Measurements from ENCODE around the gene NFAM1. TPM values are rescaled to one million over a fixed set of nuclear protein-coding genes. Genes with fewer than 3 reads are reported as not detected.

Gene NFAM1
- polyA plus RNA-seq, 1 donor = 1.8 TPM

DNA sequence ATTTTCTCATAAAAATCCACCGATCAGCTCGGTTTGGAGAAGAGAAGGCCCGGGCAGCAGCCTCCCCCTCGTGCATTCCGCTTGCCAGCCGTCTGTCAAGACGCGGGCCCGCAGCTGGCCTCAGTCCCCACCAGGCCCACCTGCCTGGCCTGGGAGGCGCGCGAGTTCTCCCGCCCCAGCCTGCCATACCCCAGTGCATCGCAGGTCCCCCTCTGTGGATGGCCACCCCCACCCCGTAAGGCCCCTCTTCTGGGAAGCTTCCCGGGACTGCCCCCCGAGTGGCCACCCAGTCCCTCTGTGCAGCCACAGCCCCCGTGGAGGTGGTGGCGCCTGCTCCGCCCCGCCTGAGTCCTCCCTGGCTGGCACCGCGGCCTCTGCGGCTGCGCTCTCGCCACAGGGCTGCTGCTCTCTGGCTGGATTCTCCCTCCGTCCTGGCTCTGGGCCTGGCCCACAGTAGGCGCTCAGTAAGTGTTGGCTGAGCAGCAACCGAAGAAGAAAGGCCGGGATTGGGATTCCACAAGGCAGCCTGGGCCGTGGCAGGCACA, 87.8 kb downstream of the NFAM1 start:
- no peak overlapping the region for H3K4me3 ChIP-seq (ENCODE audit: low read length)
- no peak overlapping the region for H3K27ac ChIP-seq (ENCODE audit: low read length)
- H3K27me3 ChIP-seq (ENCODE audit: control insufficient read depth, insufficient read depth, low read length) = peaks cover 5% of the 10 kb centered on the region
- peaks cover 3% of the 10 kb centered on the region for H3K4me1 ChIP-seq (ENCODE audit: control insufficient read depth, insufficient read depth, low read length)
- WGBS (ENCODE audit: insufficient coverage, low lambda C conversion rate) = no CpG with 5 or more reads among the region's 31 CpGs
- DNase-seq = no peak
- H3K9me3 ChIP-seq (ENCODE audit: control insufficient read depth, low read depth, low read length) = no peaks in the 10 kb centered on the region
- no peaks in the 10 kb centered on the region for H3K36me3 ChIP-seq (ENCODE audit: control insufficient read depth, insufficient read depth, low read length)

GRCh38 chr22:42343531-42344081, 88.6 kb downstream of the NFAM1 start:
- no peak for DNase-seq
- peaks cover 5% of the 10 kb centered on the region for H3K27me3 ChIP-seq (ENCODE audit: control insufficient read depth, insufficient read depth, low read length)
- H3K27ac ChIP-seq (ENCODE audit: low read length) = no peak overlapping the region
- H3K36me3 ChIP-seq (ENCODE audit: control insufficient read depth, insufficient read depth, low read length) = no peaks in the 10 kb centered on the region
- WGBS (ENCODE audit: insufficient coverage, low lambda C conversion rate) = no CpG with 5 or more reads among the region's 97 CpGs
- peaks cover 7% of the 10 kb centered on the region for H3K4me1 ChIP-seq (ENCODE audit: control insufficient read depth, insufficient read depth, low read length)
- no peak overlapping the region for H3K4me3 ChIP-seq (ENCODE audit: low read length)
- H3K9me3 ChIP-seq (ENCODE audit: control insufficient read depth, low read depth, low read length) = no peaks in the 10 kb centered on the region

DNA sequence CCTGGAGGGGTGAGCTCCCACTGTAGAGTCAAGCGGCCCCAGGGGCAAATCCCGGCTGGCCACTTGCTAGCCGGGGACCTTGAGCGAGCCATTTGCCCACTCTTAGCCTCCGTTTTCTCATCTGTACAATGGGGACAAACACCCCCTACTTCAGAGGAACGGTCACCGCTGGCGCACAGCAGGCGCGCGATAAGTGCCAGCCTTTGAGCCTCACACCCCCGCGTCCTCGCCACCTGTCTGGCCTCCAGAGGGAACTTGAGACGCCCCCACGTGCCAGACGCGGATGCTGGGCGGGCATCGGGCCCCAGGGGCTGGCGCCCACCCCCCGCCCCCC, 89.1 kb downstream of the NFAM1 start:
- Histone ChIP-seq H3K27me3 (ENCODE audit: control insufficient read depth, insufficient read depth, low read length) (peaks cover 5% of the 10 kb centered on the region), H3K4me1 (ENCODE audit: control insufficient read depth, insufficient read depth, low read length) (peaks cover 11% of the 10 kb centered on the region), H3K27ac (ENCODE audit: low read length) (no peak overlapping the region), H3K36me3 (ENCODE audit: control insufficient read depth, insufficient read depth, low read length) (no peaks in the 10 kb centered on the region), H3K9me3 (ENCODE audit: control insufficient read depth, low read depth, low read length) (no peaks in the 10 kb centered on the region), H3K4me3 (ENCODE audit: low read length) (peak overlapping the region; percentile 30)
- WGBS (ENCODE audit: insufficient coverage, low lambda C conversion rate) = no CpG with 5 or more reads among the region's 22 CpGs
- no peak for DNase-seq

DNA sequence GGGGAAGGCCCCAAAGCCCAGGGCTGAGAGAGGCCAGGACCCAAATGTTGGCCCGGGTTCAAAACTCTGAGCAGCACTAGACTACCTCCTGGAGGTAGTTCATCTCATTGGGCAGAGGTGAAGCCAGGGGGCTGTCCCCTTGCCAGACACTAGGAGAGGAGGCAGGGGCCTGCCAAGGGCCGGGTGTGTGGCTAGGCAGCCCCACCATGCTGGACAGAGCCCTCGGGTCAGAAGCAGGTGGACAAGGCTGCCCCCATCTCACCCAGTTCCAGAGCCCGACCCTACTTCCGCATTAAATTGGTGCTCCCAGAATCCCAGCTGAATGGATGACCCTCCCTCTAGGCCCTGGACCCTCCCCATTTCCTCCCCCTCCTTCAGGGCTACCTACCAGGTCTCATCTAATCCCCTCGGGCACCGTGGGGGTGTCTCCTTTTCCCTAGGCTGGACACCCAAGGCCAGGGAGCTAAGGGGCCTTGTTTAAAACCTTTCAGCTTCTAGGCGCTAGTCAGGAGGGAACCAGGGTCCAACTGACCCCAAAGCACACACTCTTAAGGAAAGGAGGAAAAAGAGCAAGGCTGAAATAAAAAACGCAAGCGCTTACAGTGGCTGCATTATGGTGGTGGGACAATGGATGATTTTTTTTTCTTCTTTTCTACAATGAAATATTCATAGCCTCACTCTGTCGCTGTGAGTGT, 89.6 kb downstream of the NFAM1 start:
- no CpG with 5 or more reads among the region's 11 CpGs for WGBS (ENCODE audit: insufficient coverage, low lambda C conversion rate)

DNA sequence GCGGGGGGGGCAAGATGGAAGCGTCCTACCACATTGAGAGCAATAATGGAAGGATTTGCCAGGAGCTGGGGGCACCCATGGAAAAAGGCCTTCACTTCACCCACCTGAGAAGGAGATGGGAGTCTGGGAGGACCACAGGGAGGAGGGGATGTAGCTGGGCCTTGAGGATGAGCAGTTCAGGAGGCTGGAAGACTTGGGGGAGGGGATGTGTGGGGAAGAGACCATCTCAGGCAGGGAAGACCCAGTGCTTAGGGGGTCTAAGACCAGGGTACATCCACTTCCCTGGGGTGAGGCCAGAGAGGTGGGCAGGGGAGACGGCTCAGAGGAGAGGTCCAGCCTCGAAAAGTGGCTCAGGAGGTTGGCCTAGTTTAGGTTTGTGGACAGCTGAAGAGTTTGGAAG, 90.4 kb downstream of the NFAM1 start:
- Histone ChIP-seq H3K4me1 (ENCODE audit: control insufficient read depth, insufficient read depth, low read length) (peaks cover 11% of the 10 kb centered on the region), H3K36me3 (ENCODE audit: control insufficient read depth, insufficient read depth, low read length) (no peaks in the 10 kb centered on the region), H3K27ac (ENCODE audit: low read length) (no peak overlapping the region), H3K9me3 (ENCODE audit: control insufficient read depth, low read depth, low read length) (no peaks in the 10 kb centered on the region), H3K27me3 (ENCODE audit: control insufficient read depth, insufficient read depth, low read length) (peaks cover 5% of the 10 kb centered on the region), H3K4me3 (ENCODE audit: low read length) (no peak overlapping the region)
- WGBS (ENCODE audit: insufficient coverage, low lambda C conversion rate) = no CpG with 5 or more reads among the region's 4 CpGs
- no peak for DNase-seq

More for the DNA sequence above, 89.6 kb downstream of the NFAM1 start:
- DNase-seq = no peak
- no peaks in the 10 kb centered on the region for H3K36me3 ChIP-seq (ENCODE audit: control insufficient read depth, insufficient read depth, low read length)
- peak overlapping the region; percentile 30 for H3K4me3 ChIP-seq (ENCODE audit: low read length)
- H3K9me3 ChIP-seq (ENCODE audit: control insufficient read depth, low read depth, low read length) = no peaks in the 10 kb centered on the region
- H3K27ac ChIP-seq (ENCODE audit: low read length) = no peak overlapping the region
- H3K4me1 ChIP-seq (ENCODE audit: control insufficient read depth, insufficient read depth, low read length) = peaks cover 11% of the 10 kb centered on the region
- H3K27me3 ChIP-seq (ENCODE audit: control insufficient read depth, insufficient read depth, low read length) = peaks cover 5% of the 10 kb centered on the region

GRCh38 chr22:42340829-42341383, 91.3 kb downstream of the NFAM1 start:
- DNase-seq = no peak
- H3K9me3 ChIP-seq (ENCODE audit: control insufficient read depth, low read depth, low read length) = no peaks in the 10 kb centered on the region
- peaks cover 11% of the 10 kb centered on the region for H3K4me1 ChIP-seq (ENCODE audit: control insufficient read depth, insufficient read depth, low read length)
- no peak overlapping the region for H3K27ac ChIP-seq (ENCODE audit: low read length)
- WGBS (ENCODE audit: insufficient coverage, low lambda C conversion rate) = no CpG with 5 or more reads among the region's 26 CpGs
- no peaks in the 10 kb centered on the region for H3K36me3 ChIP-seq (ENCODE audit: control insufficient read depth, insufficient read depth, low read length)
- no peak overlapping the region for H3K4me3 ChIP-seq (ENCODE audit: low read length)
- H3K27me3 ChIP-seq (ENCODE audit: control insufficient read depth, insufficient read depth, low read length) = peaks cover 5% of the 10 kb centered on the region

DNA sequence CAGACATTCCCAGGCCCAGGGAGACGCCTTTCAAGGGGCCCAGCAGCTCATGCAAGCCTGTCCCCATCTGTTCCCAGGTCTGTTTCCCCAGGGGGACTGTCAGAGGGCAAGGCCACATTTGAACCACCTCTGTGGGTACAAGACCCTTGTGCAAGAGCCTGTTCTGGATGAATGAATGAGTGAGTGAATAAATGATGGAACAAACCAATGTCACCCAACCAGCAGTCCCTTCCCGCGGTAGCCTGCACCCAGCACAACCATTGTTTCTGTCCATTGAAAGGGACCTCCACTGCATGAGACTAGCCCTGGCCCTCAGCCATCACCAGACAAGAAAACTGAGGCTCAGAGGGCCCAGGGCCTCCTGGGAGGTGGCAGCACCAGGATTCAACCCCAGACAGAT, 92.1 kb downstream of the NFAM1 start:
- Histone ChIP-seq H3K27ac (ENCODE audit: low read length) (no peak overlapping the region), H3K27me3 (ENCODE audit: control insufficient read depth, insufficient read depth, low read length) (peaks cover 5% of the 10 kb centered on the region), H3K4me1 (ENCODE audit: control insufficient read depth, insufficient read depth, low read length) (peaks cover 11% of the 10 kb centered on the region), H3K9me3 (ENCODE audit: control insufficient read depth, low read depth, low read length) (no peaks in the 10 kb centered on the region), H3K4me3 (ENCODE audit: low read length) (no peak overlapping the region), H3K36me3 (ENCODE audit: control insufficient read depth, insufficient read depth, low read length) (no peaks in the 10 kb centered on the region)
- no peak for DNase-seq
- WGBS (ENCODE audit: insufficient coverage, low lambda C conversion rate) = no CpG with 5 or more reads among the region's 3 CpGs

- Histone ChIP-seq H3K27me3 (ENCODE audit: control insufficient read depth, insufficient read depth, low read length) (peaks cover 5% of the 10 kb centered on the region), H3K4me3 (ENCODE audit: low read length) (no peak overlapping the region), H3K4me1 (ENCODE audit: control insufficient read depth, insufficient read depth, low read length) (peaks cover 11% of the 10 kb centered on the region), H3K36me3 (ENCODE audit: control insufficient read depth, insufficient read depth, low read length) (no peaks in the 10 kb centered on the region), H3K27ac (ENCODE audit: low read length) (no peak overlapping the region), H3K9me3 (ENCODE audit: control insufficient read depth, low read depth, low read length) (no peaks in the 10 kb centered on the region)
- 66% methylated on average over 6 of the region's 21 CpGs for WGBS (ENCODE audit: insufficient coverage, low lambda C conversion rate)
- DNase-seq = no peak
These were observed 93.7 kb downstream of the NFAM1 start for GRCh38 chr22:42338479-42338878.

DNA sequence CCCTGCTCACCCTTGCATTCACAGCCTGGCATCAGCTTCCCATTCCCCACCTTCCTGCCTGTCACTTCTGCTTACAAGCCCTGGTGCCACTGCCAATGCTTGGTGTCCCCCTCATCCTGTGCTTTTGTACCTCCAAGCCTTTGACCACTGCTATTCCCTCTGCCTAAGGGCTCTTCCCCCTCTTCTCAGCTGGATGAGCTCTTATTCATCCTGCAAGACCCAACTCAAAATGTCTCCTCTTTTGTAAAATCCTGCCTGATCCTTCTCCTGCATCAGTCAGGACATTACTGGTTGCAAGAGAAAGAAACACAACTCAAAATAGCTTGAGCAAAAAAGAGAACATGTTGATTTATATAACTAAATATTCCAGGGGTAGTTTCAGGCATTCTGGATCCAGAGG, 94.8 kb downstream of the NFAM1 start:
- Histone ChIP-seq H3K4me3 (ENCODE audit: low read length) (no peak overlapping the region), H3K4me1 (ENCODE audit: control insufficient read depth, insufficient read depth, low read length) (peaks cover 8% of the 10 kb centered on the region), H3K9me3 (ENCODE audit: control insufficient read depth, low read depth, low read length) (no peaks in the 10 kb centered on the region), H3K27ac (ENCODE audit: low read length) (no peak overlapping the region), H3K36me3 (ENCODE audit: control insufficient read depth, insufficient read depth, low read length) (no peaks in the 10 kb centered on the region), H3K27me3 (ENCODE audit: control insufficient read depth, insufficient read depth, low read length) (peaks cover 5% of the 10 kb centered on the region)
- DNase-seq = no peak

GRCh38 chr22:42336527-42337227, 95.5 kb downstream of the NFAM1 start:
- no CpG with 5 or more reads among the region's 11 CpGs for WGBS (ENCODE audit: insufficient coverage, low lambda C conversion rate)
- Histone ChIP-seq H3K36me3 (ENCODE audit: control insufficient read depth, insufficient read depth, low read length) (no peaks in the 10 kb centered on the region), H3K4me3 (ENCODE audit: low read length) (no peak overlapping the region), H3K4me1 (ENCODE audit: control insufficient read depth, insufficient read depth, low read length) (peaks cover 8% of the 10 kb centered on the region), H3K27me3 (ENCODE audit: control insufficient read depth, insufficient read depth, low read length) (peaks cover 5% of the 10 kb centered on the region), H3K9me3 (ENCODE audit: control insufficient read depth, low read depth, low read length) (no peaks in the 10 kb centered on the region), H3K27ac (ENCODE audit: low read length) (no peak overlapping the region)
- DNase-seq = no peak
